C4-2B (cell line): ENCODE measurements around the gene CD48.

Experiments used
- ZFX ChIP-seq: fragments of 450-650 bp; IDR thresholded peaks from 2 replicates; pipeline ENCODE4 v1.6.1; 2017
- TF ChIP-seq, protein P1 (sequence below): fragments of 450-650 bp; conservative IDR thresholded peaks from 2 replicates; pipeline ENCODE4 v1.5.1; 2017; ENCODE audit warnings: mild to moderate bottlenecking

DNA sequence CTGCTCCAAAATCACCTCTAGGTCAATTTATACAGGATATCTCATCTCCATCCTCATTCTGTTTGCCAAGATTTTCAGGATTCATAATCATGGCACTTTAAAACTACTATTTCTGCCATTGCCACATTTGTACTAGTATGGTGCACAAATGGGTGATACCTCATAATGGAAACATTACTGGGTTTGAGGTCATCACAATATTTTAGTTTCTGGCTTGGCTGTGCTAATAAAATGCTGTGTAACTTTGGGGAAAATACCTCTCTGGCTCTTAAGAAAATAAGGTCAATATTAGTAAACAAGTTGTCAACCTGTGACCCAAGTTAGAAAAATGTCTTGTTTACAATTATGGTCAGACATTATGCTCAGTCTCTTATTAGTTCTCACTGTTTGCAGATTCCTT, 22.7 kb upstream of the CD48 start:
- TF ChIP-seq, protein P1, sequence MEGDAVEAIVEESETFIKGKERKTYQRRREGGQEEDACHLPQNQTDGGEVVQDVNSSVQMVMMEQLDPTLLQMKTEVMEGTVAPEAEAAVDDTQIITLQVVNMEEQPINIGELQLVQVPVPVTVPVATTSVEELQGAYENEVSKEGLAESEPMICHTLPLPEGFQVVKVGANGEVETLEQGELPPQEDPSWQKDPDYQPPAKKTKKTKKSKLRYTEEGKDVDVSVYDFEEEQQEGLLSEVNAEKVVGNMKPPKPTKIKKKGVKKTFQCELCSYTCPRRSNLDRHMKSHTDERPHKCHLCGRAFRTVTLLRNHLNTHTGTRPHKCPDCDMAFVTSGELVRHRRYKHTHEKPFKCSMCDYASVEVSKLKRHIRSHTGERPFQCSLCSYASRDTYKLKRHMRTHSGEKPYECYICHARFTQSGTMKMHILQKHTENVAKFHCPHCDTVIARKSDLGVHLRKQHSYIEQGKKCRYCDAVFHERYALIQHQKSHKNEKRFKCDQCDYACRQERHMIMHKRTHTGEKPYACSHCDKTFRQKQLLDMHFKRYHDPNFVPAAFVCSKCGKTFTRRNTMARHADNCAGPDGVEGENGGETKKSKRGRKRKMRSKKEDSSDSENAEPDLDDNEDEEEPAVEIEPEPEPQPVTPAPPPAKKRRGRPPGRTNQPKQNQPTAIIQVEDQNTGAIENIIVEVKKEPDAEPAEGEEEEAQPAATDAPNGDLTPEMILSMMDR, result no peak
- TF ChIP-seq ZFX, result no peak
